Spinal cord (tissue), 10 donors: ENCODE measurements around the gene ZNF132. TPM values are rescaled to one million over a fixed set of nuclear protein-coding genes. Genes with fewer than 3 reads are reported as not detected.
"Not testable (repeated sequence)": the region's sequence is repeated elsewhere in the genome, so short reads cannot be mapped to it uniquely, and the experiment has no call there.

Experiments used
- DNase-seq, 6 donors: peaks; one replicate each; pipeline versions ENCODE4 v3.0.0 to v3.0.0-alpha.2; 2013 to 2015; ENCODE audit warnings: low spot score in 6 of 6, low read depth in 4 of 6
- H3K27ac ChIP-seq: one replicate; pipeline ENCODE4 v1.5.1; 2013; ENCODE audit warnings: low read depth, low read length, control low read depth
- H3K27me3 ChIP-seq: one replicate; pipeline ENCODE4 v1.6.1; 2013; ENCODE audit warnings: low read length; ENCODE audit not compliant: control insufficient read depth, insufficient read depth
- H3K36me3 ChIP-seq: one replicate; pipeline ENCODE4 v1.6.1; 2013; ENCODE audit warnings: low read length; ENCODE audit not compliant: control insufficient read depth, insufficient read depth
- H3K4me1 ChIP-seq: one replicate; pipeline ENCODE4 v1.6.1; 2013; ENCODE audit warnings: low read length; ENCODE audit not compliant: control insufficient read depth, insufficient read depth
- H3K4me3 ChIP-seq: one replicate; pipeline ENCODE4 v1.5.1; 2013; ENCODE audit warnings: low read depth, low read length, control low read depth
- H3K9me3 ChIP-seq: one replicate; pipeline ENCODE4 v1.6.1; 2013; ENCODE audit warnings: low read length; ENCODE audit not compliant: control insufficient read depth, insufficient read depth
- WGBS: methylation state at CpG from one replicate; pipeline ENCODE4 v1.1.5; 2013; ENCODE audit warnings: missing lambda C conversion rate; ENCODE audit not compliant: insufficient coverage; 5-methylcytosine and 5-hydroxymethylcytosine counted together
- polyA plus RNA-seq, 2 donors: library from polyadenylated mRNA; unstranded; fragments of 120-200 nt; gene quantifications; one replicate each; pipeline ENCODE4 v1.2.1, GENCODE V29; 2013; ENCODE audit not compliant: insufficient read length in 2 of 2
- total RNA-seq, 2 donors: library from RNA; depleted of rRNA in 1 of 2; stranded (reverse); fragments of 120-200 nt in 1 of 2; fragments of >200 nt in 1 of 2; gene quantifications; one replicate each; pipeline versions ENCODE4 v1.2.3 to v1.2.4, GENCODE V29; 2013 to 2014
- donor health status: healthy.

ZNF132 gene
- total and polyA plus RNA-seq, 4 donors: 11.1 to 20.7 (median 12.1) TPM

- no peak overlapping the region for H3K4me3 ChIP-seq
- H3K36me3 ChIP-seq: peaks cover 74% of the 10 kb centered on the region
- WGBS: 93% methylated on average over 15 of the region's 15 CpGs
- no peak for DNase-seq
- H3K9me3 ChIP-seq: no peaks in the 10 kb centered on the region
- peaks cover 33% of the 10 kb centered on the region for H3K4me1 ChIP-seq
- peak overlapping the region; percentile 92 for H3K27ac ChIP-seq
- no peaks in the 10 kb centered on the region for H3K27me3 ChIP-seq
These were observed 37.2 kb upstream of the ZNF132 start for GRCh38 chr19:58477130-58477529.

GRCh38 chr19:58476498-58477015, 36.6 kb upstream of the ZNF132 start:
- DNase-seq: peak in 1 of 6 donors; percentile 42

GRCh38 chr19:58475714-58476497, 36.0 kb upstream of the ZNF132 start, which contains the start of gene ZNF446:
Gene ZNF446, plus strand, starts transcription at chr19:58476352. Its CDS starts 867 bp downstream, at chr19:58477219.
- H3K27ac ChIP-seq: peak within 1 kb of the TSS; percentile 92
- H3K9me3 ChIP-seq: no peaks in the 10 kb centered on the region
- H3K36me3 ChIP-seq: peaks cover 74% of the 10 kb centered on the region
- peak within 1 kb of the TSS; percentile 75 for H3K4me3 ChIP-seq
- H3K27me3 ChIP-seq: no peaks in the 10 kb centered on the region
- DNase-seq: peak; percentile 91 to 99 (median 96)
- peaks cover 33% of the 10 kb centered on the region for H3K4me1 ChIP-seq
- under 1% methylated on average over 64 of the region's 64 CpGs for WGBS

More at GRCh38 chr19:58476498-58477015, 36.6 kb upstream of the ZNF132 start:
- Histone ChIP-seq H3K36me3 (peaks cover 74% of the 10 kb centered on the region), H3K4me1 (peaks cover 33% of the 10 kb centered on the region), H3K27ac (peak overlapping the region; percentile 92), H3K4me3 (peak overlapping the region; percentile 75), H3K27me3 (no peaks in the 10 kb centered on the region), H3K9me3 (no peaks in the 10 kb centered on the region)
- WGBS: 2% methylated on average over 27 of the region's 27 CpGs

GRCh38 chr19:58474997-58475713, 35.2 kb upstream of the ZNF132 start:
- H3K36me3 ChIP-seq: peaks cover 74% of the 10 kb centered on the region
- peak overlapping the region; percentile 92 for H3K27ac ChIP-seq
- peak overlapping the region; percentile 75 for H3K4me3 ChIP-seq
- no peak for DNase-seq
- 10% methylated on average over 23 of the region's 27 CpGs for WGBS
- H3K9me3 ChIP-seq: no peaks in the 10 kb centered on the region
- H3K27me3 ChIP-seq: no peaks in the 10 kb centered on the region
- peaks cover 33% of the 10 kb centered on the region for H3K4me1 ChIP-seq

GRCh38 chr19:58474291-58474996, 34.5 kb upstream of the ZNF132 start:
- no peak overlapping the region for H3K4me3 ChIP-seq

GRCh38 chr19:58473775-58474174, 33.8 kb upstream of the ZNF132 start:
- Histone ChIP-seq H3K4me3 (no peak overlapping the region), H3K4me1 (peaks cover 33% of the 10 kb centered on the region), H3K36me3 (peaks cover 73% of the 10 kb centered on the region), H3K27me3 (no peaks in the 10 kb centered on the region), H3K9me3 (no peaks in the 10 kb centered on the region), H3K27ac (no peak overlapping the region)
- no peak for DNase-seq

More at GRCh38 chr19:58474291-58474996, 34.5 kb upstream of the ZNF132 start:
- no peaks in the 10 kb centered on the region for H3K27me3 ChIP-seq
- peaks cover 74% of the 10 kb centered on the region for H3K36me3 ChIP-seq
- H3K27ac ChIP-seq: no peak overlapping the region
- H3K9me3 ChIP-seq: no peaks in the 10 kb centered on the region
- peaks cover 33% of the 10 kb centered on the region for H3K4me1 ChIP-seq
- DNase-seq: no peak
- 88% methylated on average over 10 of the region's 12 CpGs for WGBS

- 93% methylated on average over 39 of the region's 39 CpGs for WGBS
- Histone ChIP-seq H3K36me3 (peaks cover 56% of the 10 kb centered on the region), H3K4me3 (no peak overlapping the region), H3K9me3 (no peaks in the 10 kb centered on the region), H3K4me1 (peaks cover 34% of the 10 kb centered on the region), H3K27me3 (no peaks in the 10 kb centered on the region), H3K27ac (no peak overlapping the region)
- no peak for DNase-seq
These were observed 31.8 kb upstream of the ZNF132 start for GRCh38 chr19:58471736-58472135.

- not testable (repeated sequence) for H3K27me3 ChIP-seq, H3K27ac ChIP-seq, H3K9me3 ChIP-seq, DNase-seq, H3K4me3 ChIP-seq
- Histone ChIP-seq H3K36me3 (peaks cover 56% of the 10 kb centered on the region), H3K4me1 (peaks cover 31% of the 10 kb centered on the region)
- WGBS: 96% methylated on average over 13 of the region's 53 CpGs
These were observed 31.0 kb upstream of the ZNF132 start for GRCh38 chr19:58470837-58471543.
